HG03039 (cell line): ENCODE data around the gene FGD6.
A peak's percentile ranks its signal among the peaks of the same experiment; 100 is the strongest.
"Not testable (repeated sequence)": the region's sequence is repeated elsewhere in the genome, so short reads cannot be mapped to it uniquely, and the experiment has no call there.

Experiments
- ATAC-seq: cut with Tn5 transposase; IDR thresholded peaks from one replicate; pipeline ENCODE4 v1.9.1; 2021; ENCODE audit warnings: mild to moderate bottlenecking, moderate library complexity; ENCODE audit not compliant: unreplicated experiment

Gene FGD6

GRCh38 chr12:95095866-95096265 is 121.4 kb downstream of the FGD6 start:
- ATAC-seq: not testable (repeated sequence)

- no peak for ATAC-seq
Measured at GRCh38 chr12:95089462-95089861, 127.8 kb downstream of the FGD6 start.

GRCh38 chr12:95088379-95088778 is 128.9 kb downstream of the FGD6 start:
- ATAC-seq: peak; percentile 51

- no peak for ATAC-seq
Measured at GRCh38 chr12:95085612-95086011, 131.7 kb downstream of the FGD6 start.

- no peak for ATAC-seq
Measured at GRCh38 chr12:95083938-95084337, 133.3 kb downstream of the FGD6 start.

- ATAC-seq: no peak
Measured at GRCh38 chr12:95083471-95083870, 133.8 kb downstream of the FGD6 start.

- ATAC-seq: no peak
Measured at GRCh38 chr12:95077341-95077740, 139.9 kb downstream of the FGD6 start.

GRCh38 chr12:95074766-95075165 is 142.5 kb downstream of the FGD6 start:
- ATAC-seq: no peak

GRCh38 chr12:95073698-95074520 is 143.4 kb downstream of the FGD6 start:
- ATAC-seq: no peak

GRCh38 chr12:95072900-95073697 is 144.2 kb downstream of the FGD6 start, which contains the start of gene NR2C1:
Gene NR2C1, minus strand, starts transcription at chr12:95073618. Its CDS starts 6,234 bp downstream, at chr12:95067384.
- ATAC-seq: peak; percentile 89

- no peak for ATAC-seq
Measured at GRCh38 chr12:95070378-95070777, 146.9 kb downstream of the FGD6 start.

- no peak for ATAC-seq
Measured at GRCh38 chr12:95066091-95066855, 151.0 kb downstream of the FGD6 start.

GRCh38 chr12:95060951-95061350 is 156.3 kb downstream of the FGD6 start:
- ATAC-seq: no peak

- no peak for ATAC-seq
Measured at GRCh38 chr12:95059984-95060383, 157.3 kb downstream of the FGD6 start.

- no peak for ATAC-seq
Measured at GRCh38 chr12:95057424-95057823, 159.8 kb downstream of the FGD6 start.

- ATAC-seq: no peak
Measured at GRCh38 chr12:95055057-95055456, 162.2 kb downstream of the FGD6 start.

- no peak for ATAC-seq
Measured at GRCh38 chr12:95054206-95054605, 163.1 kb downstream of the FGD6 start.

- no peak for ATAC-seq
Measured at GRCh38 chr12:95051241-95051640, 166.0 kb downstream of the FGD6 start.

GRCh38 chr12:95037906-95038305 is 179.4 kb downstream of the FGD6 start:
- ATAC-seq: no peak

GRCh38 chr12:95034750-95035149 is 182.5 kb downstream of the FGD6 start:
- no peak for ATAC-seq
